ENCODE measurements around the gene ARF4.
"Not testable (repeated sequence)": the region's sequence is repeated elsewhere in the genome, so short reads cannot be mapped to it uniquely, and the experiment has no call there.

The ARF4 gene

DNA sequence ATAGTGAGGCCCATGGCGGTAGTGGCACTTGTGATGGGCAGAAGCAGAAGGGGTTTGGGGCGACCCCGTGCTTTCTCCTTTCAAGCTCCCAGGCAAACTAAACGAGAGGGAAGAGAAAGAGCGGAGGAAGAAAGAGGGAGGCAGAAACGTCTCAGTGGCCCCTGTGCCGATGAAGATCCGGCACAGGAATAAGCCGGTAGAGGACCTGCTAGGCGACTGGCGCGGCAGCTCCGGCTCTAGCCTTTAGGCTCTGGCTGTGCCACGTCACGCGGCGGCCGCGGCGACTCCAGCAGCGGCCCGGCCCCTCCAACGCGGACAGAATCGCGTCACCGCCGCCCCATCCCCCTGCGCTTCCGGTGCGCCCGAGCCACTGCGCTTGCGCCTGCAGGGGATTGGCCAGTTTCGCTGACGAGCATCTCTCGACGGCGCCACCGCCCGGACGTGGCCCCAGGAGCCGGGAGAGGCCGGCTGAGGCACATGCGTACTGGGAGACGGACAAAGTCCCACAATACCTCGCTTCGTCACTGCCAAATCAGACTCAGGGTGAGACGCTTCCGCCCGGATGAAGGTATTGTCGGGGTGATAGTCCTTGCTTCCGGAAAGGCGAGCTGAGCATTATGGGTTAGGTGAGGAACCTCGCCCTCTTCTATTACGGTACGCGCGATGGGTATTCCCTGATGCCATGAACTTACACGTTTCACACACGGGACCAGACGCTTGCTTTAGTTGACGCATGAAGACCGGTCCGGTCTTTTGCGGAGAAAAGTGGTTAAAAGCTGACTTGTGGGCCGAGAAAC lies at the start of gene ARF4:
Gene ARF4, minus strand, starts transcription at position 218 of the 797 bp plus-strand sequence. Its CDS starts 204 bp downstream, at position 14.
- DNase-seq (ENCODE audit: extremely low read depth in 1 of 2, low read depth in 1 of 2), result peak; percentile 95 to 98

DNA sequence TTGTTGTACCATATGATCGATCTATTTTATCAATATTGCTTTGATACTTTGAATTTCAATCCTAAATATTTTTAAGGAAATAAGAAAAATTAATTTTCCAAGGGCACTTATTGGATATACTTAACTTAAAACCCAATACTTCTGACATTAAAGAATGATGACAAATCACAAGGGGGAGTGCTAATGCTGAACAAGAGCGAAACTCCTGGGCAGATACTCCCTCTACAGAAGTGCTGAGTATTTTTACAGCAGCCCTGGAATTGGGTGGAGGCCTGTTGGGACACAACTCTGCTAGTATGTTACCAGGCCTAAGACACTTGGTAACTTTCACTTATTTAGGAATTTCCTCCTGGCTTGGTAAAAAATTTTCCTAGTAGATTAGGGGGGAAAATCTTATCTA lies 49.6 kb upstream of the ARF4 start:
- DNase-seq (ENCODE audit: extremely low read depth in 1 of 2, low read depth in 1 of 2), result no peak

DNA sequence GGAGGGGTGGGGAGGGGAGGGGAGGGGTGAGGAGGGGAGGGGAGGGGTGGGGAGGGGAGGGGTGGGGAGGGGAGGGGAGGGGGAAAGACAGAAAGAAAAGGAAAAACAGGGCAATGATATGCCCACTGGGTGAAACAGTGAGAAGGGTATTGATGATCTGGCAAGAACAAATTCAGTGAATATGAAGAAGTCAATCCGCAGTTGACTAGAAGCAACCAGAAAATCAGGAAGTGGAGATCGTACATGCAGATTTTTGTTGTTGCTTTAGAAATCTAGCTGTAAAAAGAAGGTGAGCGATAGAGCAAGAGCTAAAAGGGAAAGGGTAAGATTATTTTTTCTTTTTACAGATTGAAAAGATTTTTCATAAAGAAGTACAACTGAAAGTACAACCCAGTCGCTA lies 47.6 kb upstream of the ARF4 start:
- DNase-seq (ENCODE audit: extremely low read depth in 1 of 2, low read depth in 1 of 2), result no peak

DNA sequence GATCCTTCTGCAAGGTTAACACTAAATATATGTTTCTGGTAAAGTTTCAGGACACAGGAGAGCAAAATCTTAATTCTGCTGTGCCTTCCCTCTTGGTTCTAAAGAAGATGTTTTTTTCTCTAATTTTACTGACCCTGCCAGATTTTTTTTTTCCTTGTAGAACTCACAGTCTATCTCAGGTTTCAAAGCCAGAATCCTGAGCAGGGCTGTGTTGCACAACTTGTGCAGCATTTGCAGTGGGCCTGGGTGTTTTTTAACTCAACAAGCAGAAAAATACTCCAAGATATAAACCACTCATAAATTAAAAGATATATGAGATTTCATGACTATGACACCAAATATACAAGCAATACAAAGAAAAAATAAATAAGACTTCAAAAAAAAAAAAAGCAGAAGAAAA lies 40.2 kb upstream of the ARF4 start:
- no peak for DNase-seq (ENCODE audit: extremely low read depth in 1 of 2, low read depth in 1 of 2)

DNA sequence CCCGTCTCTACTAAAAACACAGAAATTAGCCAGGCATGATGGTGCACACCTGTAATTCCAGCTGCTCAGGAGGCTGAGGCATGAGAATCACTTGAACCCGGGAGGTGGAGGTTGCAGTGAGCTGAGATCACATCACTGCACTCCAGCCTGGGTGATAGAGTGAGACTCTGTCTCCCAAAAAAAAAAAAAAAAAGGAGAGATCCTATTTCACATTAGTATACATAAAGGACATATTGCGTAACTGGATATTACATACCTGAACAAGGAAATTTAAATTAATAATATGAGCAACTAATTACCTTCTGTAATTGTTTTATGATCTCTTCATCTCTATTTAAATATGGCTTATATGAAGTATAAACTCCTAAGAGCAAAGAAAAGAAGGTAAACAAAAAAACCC lies 37.1 kb upstream of the ARF4 start:
- DNase-seq (ENCODE audit: extremely low read depth in 1 of 2, low read depth in 1 of 2), result not testable (repeated sequence)

DNA sequence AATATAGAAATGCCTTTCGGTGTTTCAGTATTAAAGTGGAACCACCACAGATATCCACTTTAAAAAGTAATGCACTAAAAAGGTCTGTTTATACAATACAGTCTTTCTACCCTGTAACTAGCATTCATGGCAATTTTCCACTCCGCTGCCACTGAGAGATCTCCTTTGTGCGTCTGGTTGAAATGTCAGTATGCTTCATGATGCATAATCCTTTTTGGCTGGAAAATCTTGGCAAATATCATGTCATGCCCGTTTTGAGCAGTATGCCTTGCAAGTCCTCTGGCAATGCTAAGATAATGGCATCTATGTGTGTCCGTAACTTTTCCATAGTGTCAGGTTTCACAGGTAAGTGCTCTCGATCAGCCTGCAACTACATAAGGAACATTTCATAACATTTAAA lies 30.8 kb upstream of the ARF4 start:
- no peak for DNase-seq (ENCODE audit: extremely low read depth in 1 of 2, low read depth in 1 of 2)

DNA sequence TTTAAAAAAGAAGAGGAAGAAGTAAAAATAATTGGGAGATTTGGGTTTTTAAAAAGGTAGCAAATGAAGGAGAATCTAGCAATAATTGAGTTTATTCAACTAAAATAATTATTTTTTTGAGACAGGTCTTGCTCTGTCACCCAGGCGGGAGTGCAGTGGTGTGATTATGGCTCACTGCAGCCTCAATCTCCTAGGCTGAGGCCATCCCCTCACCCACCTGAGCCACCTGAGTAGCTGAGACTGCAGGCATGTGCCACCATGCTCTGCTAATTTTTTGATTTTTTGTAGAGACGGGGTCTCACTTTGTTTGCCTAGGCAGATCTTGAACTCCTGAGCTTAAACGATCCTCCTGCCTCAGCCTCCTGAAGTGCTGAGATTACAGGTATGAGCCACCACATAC lies 27.7 kb upstream of the ARF4 start:
- DNase-seq (ENCODE audit: extremely low read depth in 1 of 2, low read depth in 1 of 2), result no peak

DNA sequence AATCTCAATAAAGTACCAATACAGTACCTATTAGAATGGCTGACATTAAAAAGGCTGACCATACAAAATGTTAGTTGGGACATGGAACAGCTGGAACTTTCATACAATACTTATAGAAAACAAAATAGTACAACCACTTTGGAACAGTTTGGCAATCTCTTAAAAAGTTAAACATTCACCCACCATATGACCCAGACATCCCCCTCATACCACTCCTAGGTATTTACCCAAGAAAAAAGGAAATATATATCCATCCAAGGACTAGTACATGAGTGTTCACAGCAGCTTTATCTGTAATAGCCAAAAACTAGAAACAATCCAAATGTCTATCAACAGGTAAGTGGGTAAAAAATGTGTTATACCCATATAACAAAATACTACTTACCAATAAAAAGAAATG lies 25.2 kb upstream of the ARF4 start:
- no peak for DNase-seq (ENCODE audit: extremely low read depth in 1 of 2, low read depth in 1 of 2)

DNA sequence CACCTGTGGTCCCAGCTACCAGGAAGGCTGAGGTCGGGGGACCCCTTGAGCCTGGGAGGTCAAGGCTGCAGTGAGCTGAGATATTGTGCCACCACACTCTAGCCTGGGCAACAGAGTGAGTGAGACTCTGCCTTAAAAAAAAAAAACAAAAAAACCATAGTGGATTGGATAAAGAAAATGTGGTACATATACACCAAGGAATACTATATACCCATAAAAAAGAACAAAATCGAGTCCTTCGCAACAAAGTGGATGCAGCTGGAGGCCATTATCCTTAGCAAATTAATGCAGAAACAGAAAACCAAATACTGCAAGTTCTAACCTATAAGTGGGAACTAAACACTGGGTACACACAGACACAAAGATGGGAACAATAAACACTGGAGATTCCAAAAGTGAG lies 20.6 kb upstream of the ARF4 start:
- DNase-seq (ENCODE audit: extremely low read depth in 1 of 2, low read depth in 1 of 2), result no peak

DNA sequence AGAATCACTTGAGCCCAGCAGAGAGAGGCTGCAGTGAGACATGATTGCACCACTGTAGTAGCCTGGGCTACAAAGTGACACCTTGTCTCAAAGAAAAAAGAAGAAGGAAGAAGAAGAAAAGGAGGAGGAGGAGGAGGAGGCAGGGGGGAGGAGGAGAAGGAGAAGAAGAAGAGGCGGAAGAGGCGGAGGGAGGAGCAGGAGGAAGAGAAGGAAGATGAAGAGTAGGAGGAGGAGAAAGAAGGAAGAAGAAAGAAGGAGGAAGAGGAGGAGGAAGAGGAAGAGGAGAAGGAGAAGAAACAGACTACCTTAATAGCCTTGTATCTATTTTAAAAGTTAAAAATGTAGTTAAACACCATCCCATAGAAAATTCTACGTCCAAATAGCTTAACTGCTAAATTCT lies 19.1 kb upstream of the ARF4 start:
- DNase-seq (ENCODE audit: extremely low read depth in 1 of 2, low read depth in 1 of 2), result no peak

DNA sequence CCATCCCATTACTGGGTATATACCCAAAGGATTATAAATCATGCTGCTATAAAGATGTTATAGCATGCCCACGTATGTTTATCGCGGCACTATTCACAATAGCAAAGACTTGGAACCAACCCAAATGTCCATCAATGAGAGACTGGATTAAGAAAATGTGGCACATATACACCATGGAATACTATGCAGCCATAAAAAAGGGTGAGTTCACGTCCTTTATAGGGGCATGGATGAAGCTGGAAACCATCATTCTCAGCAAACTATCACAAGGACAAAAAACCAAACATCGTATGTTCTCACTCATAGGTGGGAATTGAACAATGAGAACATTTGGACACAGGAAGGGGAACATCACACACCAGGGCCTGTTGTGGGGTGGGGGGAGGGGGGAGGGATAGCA lies 14.7 kb upstream of the ARF4 start:
- DNase-seq (ENCODE audit: extremely low read depth in 1 of 2, low read depth in 1 of 2), result not testable (repeated sequence)

DNA sequence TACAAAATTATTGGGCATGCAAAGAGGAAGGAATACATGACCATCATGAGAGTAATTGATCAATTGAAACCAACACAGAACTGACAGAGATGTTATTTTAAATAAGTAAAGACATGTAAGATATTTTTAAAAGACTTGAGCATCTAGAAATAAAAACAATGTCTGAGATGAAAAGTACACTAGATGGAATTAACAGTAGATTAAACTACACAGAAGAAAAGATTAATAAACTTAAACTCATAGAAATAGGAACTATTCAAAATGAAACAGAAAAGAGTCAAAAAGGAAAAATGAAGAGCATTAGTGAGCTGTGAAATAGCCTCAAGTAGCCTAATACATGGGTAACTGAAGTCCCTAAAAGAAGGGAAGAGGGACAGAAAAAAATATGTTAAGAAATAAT lies 8.5 kb upstream of the ARF4 start:
- no peak for DNase-seq (ENCODE audit: extremely low read depth in 1 of 2, low read depth in 1 of 2)

DNA sequence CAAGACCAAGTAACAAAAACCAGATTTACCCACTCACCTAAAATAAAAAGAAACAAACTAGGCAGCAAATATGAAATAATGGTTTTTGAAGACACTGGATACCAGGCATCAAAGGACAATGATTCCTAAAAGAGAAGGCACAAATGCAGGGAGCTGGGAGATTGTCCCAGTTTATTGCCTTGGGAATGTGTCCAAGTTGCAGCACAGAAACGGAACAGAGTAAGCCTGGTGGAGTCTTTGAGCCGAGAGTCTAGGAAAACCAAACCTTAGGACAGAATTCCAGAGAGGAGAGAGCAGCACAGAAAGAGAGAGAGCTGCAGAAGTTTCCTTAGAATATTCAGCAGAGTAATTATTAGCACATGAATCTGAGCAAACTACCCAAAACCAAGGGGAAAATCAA lies 7.8 kb upstream of the ARF4 start:
- DNase-seq (ENCODE audit: extremely low read depth in 1 of 2, low read depth in 1 of 2), result no peak

DNA sequence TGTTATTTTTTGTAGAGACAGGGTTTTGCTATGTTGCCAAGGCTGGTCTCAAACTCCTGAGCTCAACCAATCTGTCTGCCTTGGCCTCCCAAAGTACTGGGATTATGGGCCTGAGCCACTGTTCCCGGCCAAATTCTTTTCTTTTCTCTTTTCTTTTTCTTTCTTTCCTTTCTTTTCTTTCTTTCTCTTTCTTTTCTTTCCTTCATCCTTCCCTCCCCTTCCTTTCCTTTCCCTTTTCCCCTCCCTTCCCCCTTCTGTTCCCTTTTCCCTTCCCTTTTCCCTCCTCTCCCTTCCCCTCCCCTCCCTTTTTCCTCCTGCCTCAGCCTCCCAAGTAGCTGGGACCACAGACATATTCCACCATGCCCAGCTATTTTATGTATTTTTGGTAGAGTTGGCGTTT lies 3.1 kb upstream of the ARF4 start:
- DNase-seq (ENCODE audit: extremely low read depth in 1 of 2, low read depth in 1 of 2), result no peak

DNA sequence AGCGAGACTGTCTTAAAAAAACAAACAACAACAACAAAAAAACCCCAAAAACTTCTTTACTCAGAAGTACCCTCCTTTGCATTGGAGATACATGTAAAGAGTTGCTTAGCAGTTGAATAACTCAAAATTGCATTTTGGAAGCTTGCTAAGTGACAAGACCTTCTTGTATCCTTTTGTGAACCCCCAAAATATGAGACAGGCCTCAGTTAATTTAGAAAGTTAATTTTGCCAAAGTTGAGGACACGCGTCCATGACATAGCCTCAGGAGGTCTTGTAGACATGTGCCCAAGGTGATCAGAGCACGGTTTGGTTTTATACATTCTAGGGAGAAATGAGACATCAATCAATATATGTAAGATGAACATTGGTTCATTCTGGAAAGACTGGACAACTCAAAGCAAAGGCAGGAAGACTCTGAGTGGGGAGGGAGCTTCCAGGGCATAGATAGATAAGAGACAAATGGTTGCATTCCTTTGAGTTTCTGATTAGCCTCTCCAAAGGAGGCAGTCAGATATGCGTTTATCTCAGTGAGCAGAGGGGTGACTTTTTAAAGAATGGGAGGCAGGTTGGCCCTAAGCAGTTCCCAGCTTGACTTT lies 1.7 kb upstream of the ARF4 start:
- no peak for DNase-seq (ENCODE audit: extremely low read depth in 1 of 2, low read depth in 1 of 2)

DNA sequence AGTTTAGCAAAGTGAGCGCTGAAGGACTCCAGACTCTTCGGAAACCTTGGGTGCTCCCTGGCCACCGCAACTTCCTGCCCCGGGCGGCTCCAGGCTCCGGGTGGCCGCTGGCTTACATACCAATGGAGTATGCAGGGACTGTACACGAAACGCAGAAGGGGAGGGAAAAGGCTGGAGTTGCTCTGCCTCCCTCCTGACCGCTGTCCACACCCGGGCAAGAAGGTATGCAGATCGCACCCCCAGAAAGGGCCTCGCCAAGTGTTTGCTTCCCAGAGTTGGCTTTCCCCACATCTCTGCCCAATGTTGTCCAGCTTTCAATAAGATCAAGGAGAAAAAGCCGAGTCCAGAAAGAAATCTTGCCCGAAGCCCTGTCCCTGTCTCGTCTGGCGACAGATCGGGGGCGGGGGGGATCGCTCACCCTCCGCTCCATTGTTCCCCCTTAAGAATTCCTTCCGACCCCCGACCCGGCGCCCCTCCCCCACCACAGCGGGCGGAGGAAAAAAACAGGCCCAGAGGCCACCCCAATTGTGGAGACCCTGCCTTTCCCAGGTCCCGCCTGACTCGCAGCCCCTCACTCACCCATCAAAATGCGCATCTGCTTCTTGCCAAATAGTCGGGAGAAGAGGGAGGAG lies 533 bp downstream of the ARF4 start:
- peak in 1 of 2 donors; percentile 48 for DNase-seq (ENCODE audit: extremely low read depth in 1 of 2, low read depth in 1 of 2)

DNA sequence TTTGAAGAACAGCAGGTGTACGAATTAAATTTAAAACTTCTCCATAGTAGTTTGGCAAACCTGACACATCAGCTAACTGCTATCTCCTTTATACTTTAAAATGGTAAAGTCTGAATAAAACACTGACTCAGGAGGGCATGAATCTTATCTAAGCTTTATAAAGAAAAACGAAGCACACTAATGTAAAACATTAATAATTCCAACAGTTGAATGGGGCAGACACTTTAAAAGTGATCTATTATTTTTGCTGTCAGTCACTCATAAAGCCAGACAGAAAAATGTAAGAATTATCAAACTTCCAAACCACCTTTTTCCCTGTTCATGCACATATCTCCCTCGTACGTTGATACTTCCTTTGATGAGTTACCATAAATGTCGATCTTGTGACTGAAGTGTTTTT lies 2.6 kb downstream of the ARF4 start:
- DNase-seq (ENCODE audit: extremely low read depth in 1 of 2, low read depth in 1 of 2), result no peak

DNA sequence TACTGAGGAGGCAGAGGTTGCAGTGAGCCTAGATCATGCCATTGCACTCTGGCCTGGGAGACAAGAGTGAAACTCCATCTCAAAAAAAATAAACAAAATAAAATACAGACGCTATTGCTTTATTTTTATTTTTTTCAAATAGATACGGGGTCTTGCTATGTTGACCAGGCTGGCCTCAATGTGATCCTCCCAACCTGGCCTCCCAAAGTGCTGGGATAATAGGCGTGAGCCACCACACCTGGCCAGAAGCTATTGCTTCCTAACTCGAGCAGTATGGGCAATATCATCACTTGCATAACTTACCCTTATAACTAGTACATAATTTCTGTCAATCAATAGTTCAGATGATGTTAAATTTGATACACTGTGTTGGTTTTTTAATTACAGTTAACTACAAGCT lies 3.0 kb downstream of the ARF4 start:
- DNase-seq (ENCODE audit: extremely low read depth in 1 of 2, low read depth in 1 of 2), result no peak

DNA sequence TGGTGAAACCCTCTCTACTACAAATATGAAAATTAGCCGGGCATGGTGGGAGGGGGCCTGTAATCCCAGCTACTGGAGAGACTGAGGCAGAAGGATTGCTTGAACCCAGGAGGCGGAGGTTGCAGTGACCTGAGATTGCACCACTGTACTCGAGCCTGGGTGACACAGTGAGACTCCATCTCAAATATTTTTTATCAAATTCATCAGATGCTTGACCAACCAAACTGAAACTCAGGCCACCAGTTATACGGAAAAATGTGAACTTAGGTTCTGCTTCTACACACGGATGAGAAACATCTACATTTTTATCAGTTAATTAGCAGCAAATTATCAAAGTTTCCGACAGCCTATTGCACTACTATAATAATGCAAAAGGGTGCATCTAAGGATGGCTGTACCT lies 4.8 kb downstream of the ARF4 start:
- DNase-seq (ENCODE audit: extremely low read depth in 1 of 2, low read depth in 1 of 2), result no peak

DNA sequence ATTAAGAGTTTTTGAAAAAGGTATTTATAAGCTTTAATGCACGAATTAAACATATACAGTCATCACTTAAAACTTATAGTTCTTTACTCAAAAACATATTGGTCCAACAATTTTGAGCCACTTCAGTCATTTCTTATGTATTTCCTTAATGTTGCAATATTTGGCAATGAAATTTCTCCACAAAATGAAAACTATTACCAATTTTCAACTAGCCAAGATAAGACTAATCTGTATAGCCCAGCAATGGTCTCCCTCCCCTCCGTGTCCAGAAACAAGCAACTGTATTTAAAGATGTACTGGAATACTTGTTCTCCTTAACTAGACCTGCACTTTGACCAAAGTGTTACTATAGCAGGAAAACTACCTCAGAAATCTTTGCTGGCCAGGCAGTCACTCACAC lies 9.2 kb downstream of the ARF4 start:
- no peak for DNase-seq (ENCODE audit: extremely low read depth in 1 of 2, low read depth in 1 of 2)

DNA sequence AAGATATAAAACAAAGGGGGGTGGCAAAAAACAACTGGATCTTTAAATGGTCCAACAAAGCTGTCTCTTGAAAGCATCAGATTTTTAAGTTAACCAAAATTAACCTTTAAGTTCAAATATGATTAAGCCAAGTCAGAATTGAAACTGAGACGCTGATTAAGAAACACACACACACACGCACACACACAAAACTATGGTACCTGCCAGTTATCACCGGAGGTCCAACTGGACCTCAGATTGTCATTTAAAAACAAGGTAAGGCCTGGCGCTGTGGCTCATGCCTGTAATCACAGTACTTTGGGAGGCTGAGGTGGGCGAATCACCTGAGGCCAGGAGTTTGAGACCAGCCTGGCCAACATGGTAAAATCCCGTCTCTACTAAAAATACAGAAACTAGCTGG lies 10.4 kb downstream of the ARF4 start:
- no peak for DNase-seq (ENCODE audit: extremely low read depth in 1 of 2, low read depth in 1 of 2)

DNA sequence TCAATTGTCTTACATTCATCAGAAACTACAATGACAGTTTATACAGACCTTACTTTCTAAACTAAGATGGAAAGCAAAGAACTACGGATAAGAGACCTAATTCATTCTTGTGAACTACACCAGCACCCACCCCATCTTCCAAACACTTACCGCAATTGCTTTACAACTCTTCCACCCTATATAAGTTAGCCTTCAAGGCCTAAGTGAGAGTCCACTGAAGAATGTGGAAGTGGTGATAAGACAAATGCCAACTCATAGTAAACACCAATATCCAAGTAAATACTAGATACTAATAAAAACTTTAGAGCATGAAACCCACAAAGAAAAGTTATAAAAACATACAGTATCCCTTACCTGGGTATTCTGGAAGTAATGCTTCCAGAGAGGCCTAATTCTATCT lies 13.6 kb downstream of the ARF4 start:
- DNase-seq (ENCODE audit: extremely low read depth in 1 of 2, low read depth in 1 of 2), result no peak
